HUES48 (cell line): ENCODE results near the gene TSFM.
"Not testable (repeated sequence)": the region's sequence is repeated elsewhere in the genome, so short reads cannot be mapped to it uniquely, and the experiment has no call there.

Experiments used
- H3K27ac ChIP-seq: one replicate; pipeline ENCODE4 v1.7.0; 2013; ENCODE audit warnings: low read depth, low read length, inconsistent platforms
- H3K27me3 ChIP-seq: 2 replicates; pipeline ENCODE4 v1.6.1; 2013; ENCODE audit warnings: mild to moderate bottlenecking, low read length; ENCODE audit not compliant: control insufficient read depth, insufficient read depth
- H3K36me3 ChIP-seq: 2 replicates; pipeline ENCODE4 v1.6.1; 2013; ENCODE audit warnings: low read length; ENCODE audit not compliant: control insufficient read depth, insufficient read depth
- H3K4me1 ChIP-seq: 2 replicates; pipeline ENCODE4 v1.6.1; 2013; ENCODE audit warnings: mild to moderate bottlenecking, low read length; ENCODE audit not compliant: control insufficient read depth, insufficient read depth
- H3K4me3 ChIP-seq: 2 replicates; pipeline ENCODE4 v1.5.1; 2013; ENCODE audit warnings: mild to moderate bottlenecking, low read depth, low read length
- H3K9ac ChIP-seq: 2 replicates; pipeline ENCODE4 v1.6.1; 2013; ENCODE audit warnings: mild to moderate bottlenecking, low read depth, low read length, moderate library complexity
- H3K9me3 ChIP-seq: 2 replicates; pipeline ENCODE4 v1.6.1; 2013; ENCODE audit warnings: low read length; ENCODE audit not compliant: control insufficient read depth, insufficient read depth

TSFM gene

GRCh38 chr12:57817261-57817989 lies 34.8 kb downstream of the TSFM start:
- no peak overlapping the region for H3K27ac ChIP-seq
- no peaks in the 10 kb centered on the region for H3K4me1 ChIP-seq
- no peak overlapping the region for H3K4me3 ChIP-seq
- H3K36me3 ChIP-seq = peaks cover 21% of the 10 kb centered on the region
- no peaks in the 10 kb centered on the region for H3K9me3 ChIP-seq
- H3K9ac ChIP-seq = no peak overlapping the region
- H3K27me3 ChIP-seq = no peaks in the 10 kb centered on the region

GRCh38 chr12:57817990-57818331 lies 35.4 kb downstream of the TSFM start:
- H3K9me3 ChIP-seq, H3K27ac ChIP-seq, H3K9ac ChIP-seq, H3K27me3 ChIP-seq, H3K4me3 ChIP-seq, H3K4me1 ChIP-seq: not testable (repeated sequence)
- H3K36me3 ChIP-seq = peaks cover 26% of the 10 kb centered on the region

- H3K36me3 ChIP-seq = peaks cover 48% of the 10 kb centered on the region
- H3K9me3 ChIP-seq, H3K9ac ChIP-seq, H3K4me3 ChIP-seq, H3K27ac ChIP-seq, H3K4me1 ChIP-seq, H3K27me3 ChIP-seq: not testable (repeated sequence)
Observed at GRCh38 chr12:57820119-57820518, 37.5 kb downstream of the TSFM start.

- H3K9ac ChIP-seq, H3K4me3 ChIP-seq, H3K9me3 ChIP-seq, H3K4me1 ChIP-seq, H3K27me3 ChIP-seq, H3K27ac ChIP-seq: not testable (repeated sequence)
- peaks cover 57% of the 10 kb centered on the region for H3K36me3 ChIP-seq
Observed at GRCh38 chr12:57821015-57821414, 38.4 kb downstream of the TSFM start.

GRCh38 chr12:57821474-57822214 lies 39.1 kb downstream of the TSFM start:
- Histone ChIP-seq H3K36me3 (peaks cover 63% of the 10 kb centered on the region), H3K4me3 (no peak overlapping the region), H3K9ac (no peak overlapping the region), H3K4me1 (no peaks in the 10 kb centered on the region), H3K27ac (no peak overlapping the region), H3K9me3 (no peaks in the 10 kb centered on the region), H3K27me3 (no peaks in the 10 kb centered on the region)

GRCh38 chr12:57822392-57823130 lies 40.0 kb downstream of the TSFM start:
- Histone ChIP-seq H3K4me1 (no peaks in the 10 kb centered on the region), H3K27me3 (no peaks in the 10 kb centered on the region), H3K9me3 (no peaks in the 10 kb centered on the region), H3K9ac (no peak overlapping the region), H3K4me3 (no peak overlapping the region), H3K27ac (no peak overlapping the region), H3K36me3 (peaks cover 72% of the 10 kb centered on the region)

GRCh38 chr12:57823131-57823907 lies 40.7 kb downstream of the TSFM start:
- Histone ChIP-seq H3K4me1 (no peaks in the 10 kb centered on the region), H3K27ac (no peak overlapping the region), H3K27me3 (no peaks in the 10 kb centered on the region), H3K4me3 (no peak overlapping the region), H3K9me3 (no peaks in the 10 kb centered on the region), H3K9ac (no peak overlapping the region), H3K36me3 (peaks cover 79% of the 10 kb centered on the region)

GRCh38 chr12:57823908-57824640 lies 41.5 kb downstream of the TSFM start:
- H3K9me3 ChIP-seq = no peaks in the 10 kb centered on the region
- peaks cover 87% of the 10 kb centered on the region for H3K36me3 ChIP-seq
- no peaks in the 10 kb centered on the region for H3K27me3 ChIP-seq
- H3K4me3 ChIP-seq = no peak overlapping the region
- H3K27ac ChIP-seq = no peak overlapping the region
- H3K9ac ChIP-seq = no peak overlapping the region
- H3K4me1 ChIP-seq = no peaks in the 10 kb centered on the region

- H3K36me3 ChIP-seq = peaks cover 90% of the 10 kb centered on the region
Observed at GRCh38 chr12:57825451-57825850, 42.9 kb downstream of the TSFM start.

GRCh38 chr12:57826400-57826799 lies 43.8 kb downstream of the TSFM start:
- Histone ChIP-seq H3K4me1 (no peaks in the 10 kb centered on the region), H3K9ac (no peak overlapping the region), H3K27me3 (no peaks in the 10 kb centered on the region), H3K4me3 (no peak overlapping the region), H3K27ac (no peak overlapping the region), H3K36me3 (peaks cover 84% of the 10 kb centered on the region), H3K9me3 (no peaks in the 10 kb centered on the region)

More at GRCh38 chr12:57825451-57825850, 42.9 kb downstream of the TSFM start:
- Histone ChIP-seq H3K9me3 (no peaks in the 10 kb centered on the region), H3K9ac (no peak overlapping the region), H3K27me3 (no peaks in the 10 kb centered on the region), H3K27ac (no peak overlapping the region), H3K4me1 (no peaks in the 10 kb centered on the region), H3K4me3 (no peak overlapping the region)
